Stomach (tissue), 9 donors: Measurements from ENCODE around the gene KIF6. TPM values are rescaled to one million over a fixed set of nuclear protein-coding genes. Genes with fewer than 3 reads are reported as not detected.

Experiments
- DNase-seq, 2 donors: peaks; one replicate each; pipeline versions ENCODE4 v3.0.0 to v3.0.0-alpha.2; 2013 to 2019
- H3K27ac ChIP-seq, 5 donors: fragments of 200-600 bp in 4 of 5; sonication (generic) in 4 of 5; one replicate each; pipeline ENCODE4 v1.5.1; 2013 to 2019; ENCODE audit warnings: mild to moderate bottlenecking in 1 of 5, moderate library complexity in 1 of 5
- H3K27me3 ChIP-seq, 3 donors: fragments of 200-600 bp; sonication (generic); one replicate each; pipeline ENCODE4 v1.5.1; 2017 to 2019; ENCODE audit warnings: mixed run types in 1 of 3
- H3K36me3 ChIP-seq, 4 donors: fragments of 200-600 bp; sonication (generic); 1 replicate in 3 of 4; 2 replicates in 1 of 4; pipeline ENCODE4 v1.5.1; 2016 to 2019
- H3K4me1 ChIP-seq, 4 donors: fragments of 200-600 bp; sonication (generic); one replicate each; pipeline ENCODE4 v1.5.1; 2016 to 2019
- H3K4me3 ChIP-seq, 4 donors: fragments of 200-600 bp; sonication (generic) in 3 of 4; one replicate each; pipeline ENCODE4 v1.5.1; 2016 to 2019; ENCODE audit warnings: mild to moderate bottlenecking in 1 of 4
- H3K9me3 ChIP-seq, 4 donors: fragments of 200-600 bp; sonication (generic); one replicate each; pipeline ENCODE4 v1.5.1; 2016 to 2019
- CTCF ChIP-seq, 7 experiments: fragments of 450-650 bp in 4 of 7; fragments of 200-600 bp in 3 of 7; sonication (generic) in 3 of 7; IDR thresholded peaks; one replicate each; pipeline ENCODE4 v1.5.1; 2016 to 2019; ENCODE audit warnings: antibody characterized with exemption in 7 of 7, control low read depth in 2 of 7, mild to moderate bottlenecking in 1 of 7
- EP300 ChIP-seq: sonication (generic); formaldehyde crosslinking; IDR thresholded peaks from one replicate; pipeline ENCODE4 v1.6.1; 2017; ENCODE audit warnings: antibody characterized with exemption
- POLR2A ChIP-seq, 4 donors: fragments of 450-650 bp; IDR thresholded peaks; one replicate each; pipeline ENCODE4 v1.6.1; 2016; ENCODE audit warnings: antibody characterized with exemption in 4 of 4, control low read depth in 2 of 4, mild to moderate bottlenecking in 1 of 4, moderate library complexity in 1 of 4
- POLR2AphosphoS5 ChIP-seq, 3 donors: sonication (generic); formaldehyde crosslinking; IDR thresholded peaks; one replicate each; pipeline ENCODE4 v1.6.1; 2016; ENCODE audit warnings: antibody characterized with exemption in 3 of 3
- WGBS, 5 donors: extraction: QIAGEN DNeasy Blood & Tissue Kit in 3 of 5; methylation state at CpG; one replicate each; pipeline versions ENCODE4 v1.1.5 to v1.1.7; 2013 to 2018; 5-methylcytosine and 5-hydroxymethylcytosine counted together
- intact Hi-C: fragments of 100-400 bp; cut with DNase I; formaldehyde crosslinking; loops from one replicate; pipeline ENCODE4 v1.15.1; 2023; ENCODE audit warnings: low total_unique reads
- polyA plus RNA-seq, 3 donors: library from polyadenylated mRNA; stranded (reverse); fragments of 200-250 nt; gene quantifications; one replicate each; pipeline ENCODE4 v1.2.3, GENCODE V29; 2013
- total RNA-seq, 5 donors: library from RNA; depleted of rRNA; stranded (reverse); fragments of >200 nt; gene quantifications; one replicate each; pipeline versions ENCODE4 v1.1.0 to v1.2.3, GENCODE V29; 2014 to 2016
- donor health status: healthy with polysubstance abuse.
- donor health status: Bipolar disorder and iron deficiency.
- donor health status: healthy.

Gene KIF6
- total and polyA plus RNA-seq, 8 donors = 0.25 to 9.8 (median 0.37) TPM; not detected in 3

GRCh38 chr6:39471954-39472659, 253.1 kb downstream of the KIF6 start:
- Histone ChIP-seq H3K27ac (no peak overlapping the region), H3K27me3 (no peaks in the 10 kb centered on the region), H3K4me3 (no peak overlapping the region), H3K4me1 (peaks cover 0 to 9% (median 0%) of the 10 kb centered on the region in 4 donors), H3K36me3 (no peaks in the 10 kb centered on the region), H3K9me3 (peaks cover 0 to 18% (median 0%) of the 10 kb centered on the region in 4 donors)
- intact Hi-C loops = no loop called here
- WGBS, 5 donors = 67 to 76% (median 68%) methylated on average over 5 of the region's 5 CpGs
- TF ChIP-seq CTCF (IDR thresholded peaks at IDR 0.05) (no peak), POLR2AphosphoS5 (IDR thresholded peaks at IDR 0.05) (no peak), EP300 (no peak), POLR2A (IDR thresholded peaks at IDR 0.05) (no peak)
- DNase-seq = no peak

- DNase-seq = no peak
- no peak overlapping the region for H3K4me3 ChIP-seq
- no peaks in the 10 kb centered on the region for H3K27me3 ChIP-seq
- H3K27ac ChIP-seq = no peak overlapping the region
- WGBS, 5 donors = 76 to 87% (median 81%) methylated on average over 3 of the region's 3 CpGs
- TF ChIP-seq POLR2AphosphoS5 (IDR thresholded peaks at IDR 0.05) = no peak
- intact Hi-C loops = no loop called here
- peaks cover 0 to 9% (median 0%) of the 10 kb centered on the region in 4 donors for H3K4me1 ChIP-seq
- peaks cover 0 to 18% (median 0%) of the 10 kb centered on the region in 4 donors for H3K9me3 ChIP-seq
- no peaks in the 10 kb centered on the region for H3K36me3 ChIP-seq
Observed at GRCh38 chr6:39470506-39470905, 254.7 kb downstream of the KIF6 start.

GRCh38 chr6:39468385-39468784, 256.8 kb downstream of the KIF6 start:
- intact Hi-C loops = no loop called here
- Histone ChIP-seq H3K27me3 (no peaks in the 10 kb centered on the region), H3K4me3 (no peak overlapping the region), H3K27ac (no peak overlapping the region), H3K36me3 (no peaks in the 10 kb centered on the region), H3K4me1 (peaks cover 0 to 9% (median 0%) of the 10 kb centered on the region in 4 donors), H3K9me3 (peaks cover 0 to 18% (median 0%) of the 10 kb centered on the region in 4 donors)
- DNase-seq = no peak
- WGBS, 5 donors = 69 to 89% (median 81%) methylated on average over 1 of the region's 1 CpG
- TF ChIP-seq POLR2AphosphoS5 (IDR thresholded peaks at IDR 0.05) (no peak), POLR2A (IDR thresholded peaks at IDR 0.05) (no peak), CTCF (IDR thresholded peaks at IDR 0.05) (no peak), EP300 (no peak)

- Histone ChIP-seq H3K9me3 (peaks cover 0 to 18% (median 0%) of the 10 kb centered on the region in 4 donors), H3K27me3 (no peaks in the 10 kb centered on the region), H3K36me3 (no peaks in the 10 kb centered on the region), H3K4me3 (no peak overlapping the region), H3K27ac (no peak overlapping the region), H3K4me1 (no peaks in the 10 kb centered on the region)
- 28 to 50% (median 38%) methylated on average over 1 of the region's 1 CpG for WGBS, 5 donors
- peak in 1 of 2 donors; percentile 30 for DNase-seq
- TF ChIP-seq CTCF (IDR thresholded peaks at IDR 0.05) = no peak
- TF ChIP-seq POLR2AphosphoS5 (IDR thresholded peaks at IDR 0.05) = no peak
- no peak for TF ChIP-seq POLR2A (IDR thresholded peaks at IDR 0.05)
- no peak for TF ChIP-seq EP300
- intact Hi-C loops = no loop called here
Observed at GRCh38 chr6:39466631-39467030, 258.6 kb downstream of the KIF6 start.

GRCh38 chr6:39465539-39465938, 259.7 kb downstream of the KIF6 start:
- no peaks in the 10 kb centered on the region for H3K4me1 ChIP-seq
- no peak overlapping the region for H3K4me3 ChIP-seq
- H3K27ac ChIP-seq = no peak overlapping the region
- no peak for DNase-seq
- H3K27me3 ChIP-seq = no peaks in the 10 kb centered on the region
- peaks cover 0 to 18% (median 0%) of the 10 kb centered on the region in 4 donors for H3K9me3 ChIP-seq
- H3K36me3 ChIP-seq = no peaks in the 10 kb centered on the region
- intact Hi-C loops = no loop called here
- 36 to 61% (median 46%) methylated on average over 1 of the region's 1 CpG for whole genome bisulfite sequencing, 5 donors
- TF ChIP-seq POLR2A (IDR thresholded peaks at IDR 0.05) (no peak), POLR2AphosphoS5 (IDR thresholded peaks at IDR 0.05) (no peak), CTCF (IDR thresholded peaks at IDR 0.05) (no peak), EP300 (no peak)
